Hepatocyte (in vitro differentiated cells): ENCODE measurements around the gene DGKI. TPM values are rescaled to one million over a fixed set of nuclear protein-coding genes. Genes with fewer than 3 reads are reported as not detected.

Source experiments
- DNase-seq: peaks from one replicate; pipeline ENCODE4 v3.0.0-alpha.2; 2016; ENCODE audit warnings: low spot score
- H2AFZ ChIP-seq: fragments of 200-600 bp; sonication (generic); 2 replicates; pipeline ENCODE4 v1.6.0; 2016; ENCODE audit warnings: antibody characterized with exemption, mild to moderate bottlenecking
- H3K27ac ChIP-seq: fragments of 200-600 bp; sonication (generic); 2 replicates; pipeline ENCODE4 v1.5.1; 2016; ENCODE audit warnings: mild to moderate bottlenecking
- H3K27me3 ChIP-seq: fragments of 200-600 bp; sonication (generic); 2 replicates; pipeline ENCODE4 v1.6.1; 2016
- H3K36me3 ChIP-seq: fragments of 200-600 bp; sonication (generic); replicated peaks from 2 replicates; pipeline ENCODE4 v1.5.1; 2016; ENCODE audit warnings: low read depth; ENCODE audit not compliant: insufficient read depth
- H3K4me1 ChIP-seq: fragments of 200-600 bp; sonication (generic); 2 replicates; pipeline ENCODE4 v1.5.1; 2016; ENCODE audit warnings: mild to moderate bottlenecking, moderate library complexity; ENCODE audit not compliant: insufficient read depth
- H3K4me2 ChIP-seq: fragments of 200-600 bp; sonication (generic); 2 replicates; pipeline ENCODE4 v1.6.0; 2016
- H3K4me3 ChIP-seq: fragments of 200-600 bp; sonication (generic); 2 replicates; pipeline ENCODE4 v1.5.1; 2016; ENCODE audit warnings: mild to moderate bottlenecking
- H3K79me2 ChIP-seq: fragments of 200-600 bp; sonication (generic); 2 replicates; pipeline ENCODE4 v1.6.0; 2017; ENCODE audit warnings: mild to moderate bottlenecking
- H3K9me2 ChIP-seq: fragments of 200-600 bp; sonication (generic); replicated peaks from 2 replicates; pipeline ENCODE4 v1.6.0; 2017; ENCODE audit warnings: mild to moderate bottlenecking; ENCODE audit not compliant: insufficient read depth
- H3K9me3 ChIP-seq: fragments of 200-600 bp; sonication (generic); 2 replicates; pipeline ENCODE4 v1.5.1; 2016; ENCODE audit warnings: low read depth, mild to moderate bottlenecking
- H4K20me1 ChIP-seq: fragments of 200-600 bp; sonication (generic); 2 replicates; pipeline ENCODE4 v1.6.0; 2016; ENCODE audit warnings: mild to moderate bottlenecking; ENCODE audit not compliant: insufficient read depth, poor library complexity, severe bottlenecking
- EZH2 ChIP-seq: fragments of 200-600 bp; sonication (generic); IDR thresholded peaks from 2 replicates; pipeline ENCODE4 v1.6.1; 2016; ENCODE audit warnings: antibody characterized with exemption, mild to moderate bottlenecking, borderline replicate concordance
- EZH2phosphoT487 ChIP-seq: fragments of 200-600 bp; sonication (generic); IDR thresholded peaks from one replicate; pipeline ENCODE4 v1.6.1; 2018; ENCODE audit warnings: antibody characterized with exemption, mild to moderate bottlenecking, low read depth, moderate library complexity; ENCODE audit not compliant: unreplicated experiment, severe bottlenecking
- WGBS: methylation state at CpG from one replicate; pipeline ENCODE4 v1.1.6; 2016; ENCODE audit warnings: low lambda C conversion rate; ENCODE audit errors: missing lambda C conversion rate; 5-methylcytosine and 5-hydroxymethylcytosine counted together
- polyA plus RNA-seq: library from polyadenylated mRNA; unstranded; fragments of >200 nt; fragmentation: Nextera tagmentation; extraction: Ambion mirVana; gene quantifications from 2 replicates; pipeline ENCODE4 v1.2.1, GENCODE V29; 2016
- total RNA-seq: library from RNA; depleted of rRNA; stranded (reverse); fragments of >200 nt; gene quantifications from 2 replicates; pipeline ENCODE4 v1.2.3, GENCODE V29; 2014
- TF ChIP-seq, protein P1 (sequence below): fragments of 200-600 bp; sonication (generic); IDR thresholded peaks from 2 replicates; pipeline ENCODE4 v1.5.1; 2016; ENCODE audit warnings: antibody characterized with exemption, mild to moderate bottlenecking; ENCODE audit not compliant: poor library complexity

DGKI gene
- total and polyA plus RNA-seq, 2 experiments from 2014 or later: 0.47 to 1.8 TPM

DNA sequence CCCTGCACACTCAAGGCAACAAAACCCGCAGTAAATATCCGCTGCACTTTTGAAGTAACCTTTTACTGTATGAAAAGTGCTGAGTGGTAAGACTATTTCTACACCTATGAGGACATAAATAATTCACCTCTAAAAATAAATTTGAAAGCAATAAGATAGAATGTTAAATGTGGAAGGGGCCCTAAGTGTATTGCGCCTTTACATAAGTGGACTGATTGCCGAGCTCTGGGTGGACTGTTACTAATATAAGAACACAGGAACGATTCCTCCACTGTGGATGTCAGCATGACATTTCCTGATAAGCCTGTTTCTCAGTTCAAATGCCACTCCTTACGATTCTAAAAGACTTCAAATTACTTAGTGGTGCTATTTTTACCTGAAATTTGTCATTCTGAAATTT lies 311.2 kb downstream of the DGKI start:
- no peaks in the 10 kb centered on the region for H3K27me3 ChIP-seq
- H3K79me2 ChIP-seq: no peaks in the 10 kb centered on the region
- H2AFZ ChIP-seq: no peak overlapping the region
- no peak for DNase-seq
- H4K20me1 ChIP-seq: no peaks in the 10 kb centered on the region
- H3K4me2 ChIP-seq: no peak overlapping the region
- H3K27ac ChIP-seq: no peak overlapping the region
- 77% methylated on average over 6 of the region's 6 CpGs for WGBS
- peaks cover 4% of the 10 kb centered on the region for H3K4me1 ChIP-seq
- no peaks in the 10 kb centered on the region for H3K36me3 ChIP-seq
- H3K9me3 ChIP-seq: no peaks in the 10 kb centered on the region
- no peaks in the 10 kb centered on the region for H3K9me2 ChIP-seq
- TF ChIP-seq, protein P1, sequence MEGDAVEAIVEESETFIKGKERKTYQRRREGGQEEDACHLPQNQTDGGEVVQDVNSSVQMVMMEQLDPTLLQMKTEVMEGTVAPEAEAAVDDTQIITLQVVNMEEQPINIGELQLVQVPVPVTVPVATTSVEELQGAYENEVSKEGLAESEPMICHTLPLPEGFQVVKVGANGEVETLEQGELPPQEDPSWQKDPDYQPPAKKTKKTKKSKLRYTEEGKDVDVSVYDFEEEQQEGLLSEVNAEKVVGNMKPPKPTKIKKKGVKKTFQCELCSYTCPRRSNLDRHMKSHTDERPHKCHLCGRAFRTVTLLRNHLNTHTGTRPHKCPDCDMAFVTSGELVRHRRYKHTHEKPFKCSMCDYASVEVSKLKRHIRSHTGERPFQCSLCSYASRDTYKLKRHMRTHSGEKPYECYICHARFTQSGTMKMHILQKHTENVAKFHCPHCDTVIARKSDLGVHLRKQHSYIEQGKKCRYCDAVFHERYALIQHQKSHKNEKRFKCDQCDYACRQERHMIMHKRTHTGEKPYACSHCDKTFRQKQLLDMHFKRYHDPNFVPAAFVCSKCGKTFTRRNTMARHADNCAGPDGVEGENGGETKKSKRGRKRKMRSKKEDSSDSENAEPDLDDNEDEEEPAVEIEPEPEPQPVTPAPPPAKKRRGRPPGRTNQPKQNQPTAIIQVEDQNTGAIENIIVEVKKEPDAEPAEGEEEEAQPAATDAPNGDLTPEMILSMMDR: no peak
- no peak overlapping the region for H3K4me3 ChIP-seq

DNA sequence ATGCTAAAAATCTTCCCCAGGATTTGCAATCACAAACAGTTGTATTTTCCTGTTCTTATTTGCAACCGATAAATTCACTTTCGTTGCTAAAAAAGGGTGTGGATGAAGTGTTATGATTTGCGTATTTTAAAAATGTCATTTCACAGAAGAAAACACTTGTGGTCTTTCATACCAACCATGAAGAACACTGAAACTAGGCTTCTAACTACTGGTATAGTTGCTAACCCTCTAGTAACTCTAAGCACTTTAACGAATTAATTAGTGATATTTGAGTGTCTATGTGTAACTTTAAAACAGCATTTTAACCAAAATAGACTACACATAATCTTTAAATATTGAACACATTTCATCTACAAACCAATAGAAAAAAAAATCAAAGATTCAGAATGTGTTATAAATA lies 315.1 kb downstream of the DGKI start:
- H3K4me3 ChIP-seq: no peak overlapping the region
- no peaks in the 10 kb centered on the region for H3K9me3 ChIP-seq
- no peaks in the 10 kb centered on the region for H3K36me3 ChIP-seq
- TF ChIP-seq EZH2phosphoT487: no peak
- TF ChIP-seq, protein P1: no peak
- TF ChIP-seq EZH2: no peak
- no peak for DNase-seq
- no peaks in the 10 kb centered on the region for H3K27me3 ChIP-seq
- H4K20me1 ChIP-seq: no peaks in the 10 kb centered on the region
- H2AFZ ChIP-seq: no peak overlapping the region
- no peak overlapping the region for H3K4me2 ChIP-seq
- WGBS: 96% methylated on average over 4 of the region's 4 CpGs
- H3K79me2 ChIP-seq: no peaks in the 10 kb centered on the region
- H3K4me1 ChIP-seq: no peaks in the 10 kb centered on the region
- H3K27ac ChIP-seq: no peak overlapping the region
- no peaks in the 10 kb centered on the region for H3K9me2 ChIP-seq

DNA sequence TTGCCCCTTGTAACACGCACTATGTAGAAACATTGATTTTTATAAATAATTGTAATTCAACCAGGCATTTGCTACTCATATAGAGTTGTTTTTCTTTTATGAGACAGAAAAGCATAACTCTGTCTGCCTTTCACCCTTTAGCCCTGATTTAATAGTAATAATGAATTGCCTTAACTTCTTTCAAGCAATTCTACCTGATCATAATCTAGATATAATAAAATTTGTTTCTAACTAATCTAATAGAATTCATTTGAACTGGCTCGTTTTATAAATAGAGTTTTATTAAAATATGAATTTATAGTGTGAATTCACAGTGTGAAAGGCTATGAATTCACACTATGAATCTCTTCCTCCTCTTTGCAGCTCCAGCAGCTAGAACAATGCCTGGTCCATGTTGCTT lies 319.1 kb downstream of the DGKI start:
- no peaks in the 10 kb centered on the region for H3K9me2 ChIP-seq
- no peak overlapping the region for H3K4me2 ChIP-seq

More for the DNA sequence above, 319.1 kb downstream of the DGKI start:
- no peaks in the 10 kb centered on the region for H3K4me1 ChIP-seq
- no peaks in the 10 kb centered on the region for H3K9me3 ChIP-seq
- 78% methylated on average over 2 of the region's 2 CpGs for WGBS
- no peak for TF ChIP-seq EZH2phosphoT487
- TF ChIP-seq EZH2: no peak
- TF ChIP-seq, protein P1: no peak
- no peaks in the 10 kb centered on the region for H3K36me3 ChIP-seq
- no peak overlapping the region for H3K27ac ChIP-seq
- no peak overlapping the region for H3K4me3 ChIP-seq
- H3K79me2 ChIP-seq: no peaks in the 10 kb centered on the region
- no peak overlapping the region for H2AFZ ChIP-seq
- H3K27me3 ChIP-seq: no peaks in the 10 kb centered on the region
- H4K20me1 ChIP-seq: no peaks in the 10 kb centered on the region
- no peak for DNase-seq
